Measurements from ENCODE around the gene CDC42BPG.

The CDC42BPG gene

DNA sequence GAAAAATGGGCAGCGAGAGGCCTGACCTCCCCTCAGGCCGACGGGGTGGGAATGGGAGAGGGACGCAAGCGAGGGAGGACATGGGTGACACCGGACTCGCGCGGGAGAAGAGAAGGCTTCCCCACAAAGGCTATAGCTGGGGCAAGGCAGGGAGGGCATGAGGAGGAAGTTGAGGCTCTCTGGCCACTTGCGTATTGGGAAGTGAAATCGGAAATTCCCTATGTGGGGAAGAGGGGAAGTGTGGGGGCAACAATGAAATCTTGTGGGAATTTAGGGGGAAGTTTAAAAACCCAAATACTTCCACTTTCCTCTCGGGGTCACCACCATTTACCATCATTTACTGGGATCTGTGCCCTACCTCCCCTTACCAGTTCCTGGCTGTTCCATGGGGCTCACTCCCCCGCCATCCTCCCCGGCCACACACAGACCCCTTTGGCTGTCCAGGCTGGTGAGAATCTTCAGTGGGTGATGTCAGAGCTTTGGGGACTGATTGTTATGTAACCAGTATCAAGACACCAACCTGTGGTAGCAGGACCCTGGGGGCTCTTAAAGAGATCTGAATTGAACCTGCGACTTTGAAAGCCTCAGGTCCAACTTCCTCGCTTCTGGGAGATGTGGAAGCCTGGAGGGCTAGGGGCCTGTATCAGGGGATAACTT is 34.9 kb upstream of the CDC42BPG start:
- DNase-seq = no peak

DNA sequence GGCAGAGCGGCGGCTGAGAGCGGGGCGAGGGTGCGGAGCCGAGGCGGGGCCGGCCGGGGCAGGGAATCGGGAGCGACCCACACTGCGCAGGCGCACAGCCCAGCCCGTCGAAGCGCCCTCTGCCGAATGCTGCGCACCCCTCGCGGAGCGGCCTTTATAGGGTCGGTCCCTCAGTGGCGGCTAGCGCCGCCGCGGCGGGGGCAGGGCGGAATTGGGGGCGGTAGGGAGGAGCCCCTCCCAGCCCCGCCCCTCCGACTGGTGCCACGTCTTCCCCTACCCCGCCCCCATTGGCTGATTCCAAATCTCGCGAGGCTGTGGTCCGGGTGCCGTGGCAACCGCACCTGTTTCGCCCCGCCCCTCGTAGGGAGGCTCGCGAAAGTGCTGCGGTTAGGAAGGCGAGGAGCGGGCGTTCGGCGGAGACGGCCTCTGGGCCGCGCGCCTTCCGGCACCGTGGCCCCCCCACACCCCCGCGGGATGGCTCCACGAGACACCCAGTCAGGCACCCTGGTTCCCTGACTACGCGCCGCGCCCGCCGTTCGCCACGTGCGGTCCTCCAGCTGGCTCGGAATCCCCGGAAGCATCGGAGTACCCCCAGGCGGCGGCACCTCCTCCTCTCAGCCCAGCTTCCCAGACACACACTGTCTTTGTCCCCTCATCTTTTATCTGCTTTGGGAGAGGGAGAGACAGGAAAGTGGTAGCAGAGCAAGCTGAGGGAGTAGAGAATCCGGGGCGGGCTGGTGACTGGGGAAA is 34.2 kb upstream of the CDC42BPG start, which contains the start of gene EHD1:
EHD1 (minus strand) TSS at position 128 of the 750 bp plus-strand sequence. CDS start 157 bp downstream, outside the sequence.
- DNase-seq = peak; percentile 93

DNA sequence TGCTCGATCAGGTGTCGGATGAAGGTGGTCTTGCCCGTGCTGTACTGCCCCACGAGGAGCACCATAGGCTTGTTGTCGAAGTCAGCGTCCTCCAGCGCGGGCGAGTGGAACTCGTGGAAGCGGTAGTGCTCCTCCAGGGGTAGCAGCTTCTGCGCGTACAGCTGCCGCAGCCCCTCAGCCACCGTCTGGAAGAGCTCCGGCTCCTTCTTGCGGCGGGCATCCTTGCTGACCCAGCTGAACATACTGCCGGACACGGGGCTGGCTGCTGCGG is 33.7 kb upstream of the CDC42BPG start:
- no peak for DNase-seq

DNA sequence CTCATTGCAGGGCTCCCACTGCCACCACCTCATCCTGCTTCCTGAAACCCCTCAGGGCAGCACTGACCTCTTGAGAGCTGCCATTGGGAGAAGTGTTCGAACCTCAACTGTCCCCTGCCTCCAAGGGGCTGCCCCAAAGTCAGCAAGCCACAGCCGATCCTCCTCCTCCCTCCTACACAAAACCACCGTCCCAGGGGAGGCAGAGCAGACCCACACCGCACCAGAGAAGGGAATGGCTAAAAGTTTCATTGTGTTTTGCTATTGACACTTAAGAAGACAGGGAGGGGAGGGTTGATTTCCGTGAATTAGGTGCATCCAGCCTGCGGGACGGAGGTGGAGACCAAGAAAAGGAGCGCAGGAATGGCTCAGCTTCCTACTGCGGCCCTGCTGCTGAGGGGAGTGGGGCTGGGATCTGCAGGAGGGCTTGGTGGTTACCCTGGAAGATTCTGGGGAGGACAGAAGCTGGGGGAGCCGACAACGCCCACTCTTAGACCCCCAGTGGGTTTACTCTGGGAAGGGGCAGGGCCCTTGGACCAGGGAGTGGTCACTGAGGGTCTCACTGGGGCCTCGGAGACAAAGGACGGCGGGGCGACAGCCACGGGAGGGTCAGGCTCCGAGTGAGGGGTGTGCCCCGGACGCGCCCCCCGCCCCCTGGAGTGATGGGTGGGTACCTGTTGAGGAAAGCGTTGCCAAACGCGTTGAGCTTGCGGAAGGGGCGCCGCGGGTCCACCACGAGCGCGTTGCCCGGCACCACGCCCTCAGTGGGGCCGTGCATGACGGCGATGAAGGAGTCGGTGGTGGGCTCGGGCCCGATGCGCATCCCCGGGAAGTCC is 33.2 kb upstream of the CDC42BPG start:
- DNase-seq = peak; percentile 31

DNA sequence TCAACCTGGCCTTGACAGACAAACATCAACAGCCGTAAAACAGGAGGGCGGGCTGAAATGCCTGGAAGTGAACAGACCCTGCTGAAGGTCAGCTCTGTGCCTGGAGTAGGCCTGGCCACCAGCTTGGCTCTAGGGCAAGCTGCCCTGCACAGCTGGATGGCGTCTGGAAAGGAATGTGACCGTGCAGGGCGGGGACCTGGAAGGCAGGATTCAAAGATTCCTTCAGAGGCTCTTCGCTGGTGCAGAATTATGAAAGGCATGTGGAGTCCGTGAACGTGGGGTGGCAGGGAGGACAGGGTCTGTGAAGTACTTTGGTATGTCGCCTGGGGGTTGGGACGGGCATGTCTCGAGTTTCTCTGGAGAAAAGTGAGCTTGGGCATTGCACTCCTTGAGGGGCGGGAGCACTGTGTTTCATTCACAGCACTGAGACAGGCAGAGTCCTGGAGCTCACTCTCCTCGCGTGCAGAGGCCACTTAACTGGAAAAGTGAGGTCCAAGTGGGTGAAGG is 32.4 kb upstream of the CDC42BPG start:
- no peak for DNase-seq

DNA sequence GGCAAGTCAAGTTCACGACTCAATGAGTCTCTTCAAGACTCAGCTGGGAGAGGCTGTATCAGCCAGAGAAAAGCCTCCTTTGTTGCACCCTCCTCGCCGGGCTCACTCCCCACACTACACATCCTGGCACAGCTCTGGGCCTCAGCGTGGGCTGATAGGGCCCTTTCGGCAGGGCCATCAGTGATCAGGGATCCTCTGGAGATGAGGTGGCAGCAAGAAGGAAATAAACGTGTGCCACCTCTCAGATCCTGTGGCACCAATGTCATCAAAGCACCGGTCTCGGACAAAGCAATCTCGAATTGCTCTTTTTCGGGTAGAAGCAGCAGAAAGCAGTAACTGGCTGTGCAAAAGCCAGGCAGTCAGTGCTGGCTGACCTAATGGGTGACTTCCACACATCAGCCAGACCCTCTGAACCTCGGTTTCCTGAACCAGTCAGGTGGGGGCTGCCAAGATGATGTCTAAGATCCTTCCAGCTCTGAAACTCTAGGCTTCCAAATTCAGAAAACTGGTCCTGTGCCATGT is 31.8 kb upstream of the CDC42BPG start:
- no peak for DNase-seq

DNA sequence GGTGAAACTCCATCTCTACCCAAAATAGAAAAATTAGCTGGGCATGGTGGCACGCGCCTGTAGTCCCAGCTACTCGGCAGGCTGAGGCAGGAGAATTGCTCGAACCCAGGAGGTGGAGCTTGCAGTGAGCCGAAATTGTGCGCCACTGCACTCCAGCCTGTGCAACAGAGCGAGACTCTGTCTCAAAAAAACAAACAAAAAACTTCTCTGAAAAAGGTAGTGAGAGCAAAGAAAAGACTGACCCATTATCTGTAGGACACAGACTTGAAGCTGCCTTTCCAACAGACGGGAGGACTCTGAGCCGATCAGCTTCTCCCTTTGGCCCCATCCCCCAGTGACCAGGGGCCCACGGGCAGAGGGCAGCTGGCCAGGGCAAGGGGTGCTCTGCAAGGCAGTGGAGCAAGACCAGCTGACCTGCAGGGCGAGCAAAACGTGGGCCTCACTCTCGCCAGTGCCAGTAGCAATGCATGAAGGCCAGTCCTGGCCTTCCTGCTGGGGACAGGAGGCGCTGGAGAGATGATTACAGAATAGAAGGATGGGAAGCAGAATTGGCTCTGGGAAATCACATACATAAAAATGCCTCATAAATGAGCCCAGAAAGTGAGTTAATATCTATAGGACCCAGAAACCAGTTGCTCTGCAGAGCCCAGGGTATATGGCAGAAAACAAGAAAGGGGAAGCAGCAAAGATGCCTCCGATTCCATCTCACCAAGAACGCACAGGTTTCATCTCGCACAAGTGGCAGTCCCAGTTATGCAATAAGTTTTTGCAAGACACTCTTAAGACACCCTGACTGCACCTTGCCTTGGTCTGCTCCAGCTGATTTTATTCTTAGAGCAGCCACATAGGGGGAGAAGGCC is 31.1 kb upstream of the CDC42BPG start:
- peak; percentile 91 for DNase-seq

DNA sequence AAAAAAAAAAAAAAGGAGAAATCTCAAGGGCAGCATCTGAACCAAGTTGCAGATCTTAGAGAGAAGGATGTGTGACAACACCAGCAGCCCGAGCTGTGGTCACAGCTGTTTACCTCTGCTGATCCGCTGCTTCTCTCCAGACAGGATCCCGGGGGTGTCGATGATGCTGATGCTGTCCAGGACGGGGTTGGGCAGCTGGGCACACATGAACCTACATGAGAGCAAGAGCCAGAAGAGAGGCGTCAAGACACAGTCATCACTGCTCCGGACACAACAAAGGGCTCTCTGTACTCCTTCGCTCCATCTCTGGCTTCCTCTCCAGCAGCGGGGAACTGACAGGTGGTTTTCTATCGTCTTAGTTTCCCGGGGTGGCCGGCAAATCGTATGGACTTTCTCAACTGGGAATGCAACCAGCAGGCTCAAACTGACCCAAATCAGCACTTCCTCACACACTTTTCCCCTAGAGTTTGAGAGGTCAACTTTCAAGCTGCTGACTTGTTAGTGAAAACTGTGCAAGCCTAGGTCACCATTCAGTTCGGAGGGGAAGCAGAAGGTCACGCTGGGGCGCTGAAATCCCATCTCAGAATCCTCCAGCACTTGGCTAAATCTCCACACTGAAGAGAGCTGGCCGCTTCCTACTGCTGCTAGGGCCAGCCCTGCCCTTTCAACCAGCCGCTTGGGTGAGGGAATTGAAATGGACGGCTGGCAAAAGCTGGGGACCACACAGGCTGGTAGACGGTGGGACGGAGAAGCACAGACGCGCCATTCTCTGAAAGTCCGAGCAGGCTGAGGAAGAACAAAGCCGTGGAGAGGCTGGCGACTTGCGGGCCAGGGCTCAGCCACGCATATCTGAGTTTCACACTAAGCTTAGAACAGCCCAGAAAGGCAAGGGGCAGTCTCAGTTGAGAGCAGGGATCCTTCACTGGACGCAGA is 30.1 kb upstream of the CDC42BPG start:
- no peak for DNase-seq

DNA sequence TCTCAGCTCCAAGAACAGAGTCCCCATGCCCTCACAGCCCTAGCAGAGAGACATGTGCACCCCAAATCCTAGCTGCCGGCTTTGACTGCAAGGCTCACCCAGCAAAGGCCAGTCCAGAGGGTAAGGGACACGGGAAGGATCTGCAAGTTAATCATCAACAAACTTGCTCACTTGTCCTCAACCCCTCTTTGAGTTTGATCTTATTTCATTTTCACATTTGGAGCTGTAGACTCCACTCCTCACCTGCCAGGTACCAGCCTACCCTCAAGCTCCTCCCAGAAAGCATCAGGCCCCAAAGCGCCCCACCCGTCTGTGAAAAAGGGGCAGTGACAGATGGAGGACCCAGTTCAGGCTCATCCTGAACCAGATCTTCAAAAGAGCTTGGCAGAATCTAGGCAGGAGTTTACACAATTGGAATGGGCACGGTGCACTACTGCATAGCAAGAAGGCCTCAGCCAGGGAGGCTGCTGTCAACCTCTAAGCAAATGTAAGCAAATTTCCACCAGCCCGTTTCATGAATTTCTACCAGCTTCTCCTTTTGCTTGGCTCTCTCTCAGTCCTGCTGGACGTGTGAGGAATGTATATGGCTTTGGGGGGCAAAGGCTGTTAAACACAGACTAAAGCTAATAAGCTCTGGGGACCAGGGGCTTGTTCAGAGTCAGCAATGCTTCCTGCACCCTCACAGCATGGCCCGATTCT is 28.5 kb upstream of the CDC42BPG start:
- DNase-seq = no peak

DNA sequence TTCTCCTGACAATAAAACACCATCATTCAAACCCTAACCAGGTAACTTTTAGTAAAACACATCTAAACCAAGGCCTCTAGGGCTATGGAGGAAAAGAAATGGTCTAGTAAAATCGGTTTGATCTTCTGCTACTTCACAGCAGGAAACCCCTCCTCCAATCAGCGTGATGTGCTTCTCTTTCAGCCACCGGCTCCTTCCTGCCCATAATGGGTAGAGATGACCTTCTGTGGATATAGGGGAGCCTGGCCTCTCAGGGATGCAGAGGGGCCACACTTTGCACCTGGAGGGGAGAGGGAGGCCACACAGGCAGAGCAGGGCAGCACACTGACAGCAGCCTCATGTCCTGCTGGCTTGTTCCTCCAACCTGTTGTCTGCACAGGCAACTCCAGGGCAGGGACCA is 27.0 kb upstream of the CDC42BPG start:
- no peak for DNase-seq

DNA sequence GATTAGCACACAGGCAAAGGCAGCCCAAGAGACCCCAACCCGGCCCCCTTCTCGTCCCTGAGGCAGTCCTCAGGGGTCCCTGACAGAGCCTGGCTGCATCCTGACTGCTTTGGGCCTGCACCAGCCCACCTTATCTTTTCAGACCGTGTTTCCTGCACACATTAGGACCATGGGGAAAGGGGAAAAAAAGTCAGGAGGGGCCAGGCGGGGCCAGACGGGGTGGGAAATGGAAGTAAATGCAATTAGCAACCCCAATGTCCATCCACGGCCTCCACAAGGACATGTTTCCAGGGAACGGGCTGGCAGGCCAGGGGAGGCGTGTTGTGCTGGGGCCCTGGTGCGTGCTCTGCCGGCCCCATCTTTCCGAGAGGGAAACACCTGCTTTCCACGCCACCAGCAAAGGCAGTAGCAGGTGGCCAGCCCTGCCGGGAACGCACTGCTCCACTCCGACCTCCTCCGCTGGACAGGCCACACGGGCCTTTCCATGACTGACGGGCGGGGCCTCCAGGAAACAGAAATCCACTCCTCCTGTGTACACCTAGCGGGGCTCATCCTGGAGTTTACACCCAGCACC is 26.5 kb upstream of the CDC42BPG start:
- no peak for DNase-seq

DNA sequence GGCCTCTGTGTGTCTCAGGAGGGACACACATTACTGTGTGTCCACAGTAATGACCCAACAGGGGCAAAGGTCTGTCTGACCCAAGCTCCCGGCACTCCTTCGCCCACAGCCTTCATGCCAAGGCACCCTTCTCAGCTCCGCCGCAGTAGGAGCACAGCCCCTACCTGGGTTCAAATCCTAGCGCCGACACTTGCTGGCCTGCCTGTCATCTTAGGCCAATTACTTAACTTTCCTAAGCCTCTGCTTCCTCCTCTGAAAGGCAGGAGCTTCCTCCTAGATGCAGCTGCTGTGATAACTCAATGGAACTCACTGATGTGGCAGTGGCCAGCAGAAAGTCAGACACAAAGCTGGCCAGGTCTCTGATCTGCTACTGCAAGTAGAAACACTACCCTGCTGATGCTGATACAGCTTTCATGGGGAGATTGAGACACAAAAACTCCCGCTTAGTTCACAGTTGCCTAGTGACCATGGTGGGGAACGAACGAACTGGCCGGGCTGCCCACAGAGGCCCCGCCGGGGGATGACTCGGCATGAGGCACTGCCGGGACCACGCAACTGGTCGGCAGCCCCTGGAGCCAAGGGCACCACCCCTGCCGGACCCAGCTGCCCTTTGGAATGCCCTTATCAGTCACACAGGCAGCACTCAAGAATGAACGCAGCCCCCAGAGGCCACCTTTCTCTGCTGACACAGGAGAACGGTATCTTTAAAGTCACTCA is 25.9 kb upstream of the CDC42BPG start:
- DNase-seq = peak; percentile 78

DNA sequence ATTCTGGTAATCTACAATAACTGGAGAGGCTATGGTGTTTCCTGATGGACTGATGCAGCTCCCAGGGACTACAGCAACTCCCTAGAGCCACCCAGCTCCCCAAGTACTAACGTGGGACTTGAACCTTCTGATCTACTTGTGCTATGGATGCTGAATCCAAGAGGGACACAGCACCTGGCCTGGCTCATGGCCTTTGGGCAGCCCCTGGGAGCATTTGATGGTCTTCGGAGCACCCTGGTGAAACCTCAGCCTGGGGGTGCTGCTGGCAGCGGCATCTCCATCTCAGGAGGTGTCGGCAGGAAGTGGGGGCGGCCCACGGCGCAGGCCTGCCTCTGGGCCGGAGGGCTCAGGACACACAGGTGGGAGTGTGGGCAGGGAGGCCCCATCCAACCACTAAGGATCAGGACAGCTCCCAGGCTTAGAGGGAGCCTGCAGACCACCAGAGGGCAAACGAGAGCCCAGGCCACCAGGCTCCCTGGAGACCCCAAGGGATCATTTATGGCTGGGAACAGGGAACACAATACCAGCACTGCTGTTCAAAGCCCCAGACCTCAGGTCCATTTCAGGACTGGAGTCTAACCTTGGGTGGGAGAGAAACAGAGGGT is 25.2 kb upstream of the CDC42BPG start:
- DNase-seq = no peak

DNA sequence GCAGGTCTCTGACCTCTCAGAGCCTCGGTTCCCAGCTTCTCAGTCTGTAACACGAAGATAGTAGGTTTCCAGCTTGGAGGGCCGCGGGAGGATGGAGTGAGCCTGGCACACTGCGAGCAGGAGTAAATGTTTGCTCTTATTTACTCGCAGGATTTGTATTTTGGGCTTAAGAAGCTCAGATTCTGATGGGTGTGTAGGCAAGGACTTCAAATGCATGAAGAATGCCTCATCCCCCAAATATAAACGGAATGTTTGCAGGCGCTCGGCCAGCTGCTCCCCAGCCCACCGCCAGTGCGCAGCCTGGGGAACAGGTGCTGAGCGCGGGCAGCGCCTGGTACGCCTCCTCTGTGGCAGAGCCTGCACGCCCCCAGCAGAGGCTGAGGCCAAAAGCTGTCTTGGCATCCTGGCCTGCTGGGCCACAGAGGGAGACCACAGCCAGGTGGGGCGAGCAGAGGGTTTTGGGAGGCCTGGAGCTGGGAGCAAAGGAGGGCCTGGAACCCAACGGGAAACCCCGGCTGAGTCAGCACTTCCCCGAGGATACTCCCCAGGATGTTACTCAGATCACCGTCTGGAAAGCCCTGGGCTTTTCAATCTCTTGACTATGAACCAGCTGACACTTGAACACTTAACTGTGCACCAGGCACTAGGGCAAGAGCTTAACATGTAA is 24.6 kb upstream of the CDC42BPG start:
- no peak for DNase-seq

DNA sequence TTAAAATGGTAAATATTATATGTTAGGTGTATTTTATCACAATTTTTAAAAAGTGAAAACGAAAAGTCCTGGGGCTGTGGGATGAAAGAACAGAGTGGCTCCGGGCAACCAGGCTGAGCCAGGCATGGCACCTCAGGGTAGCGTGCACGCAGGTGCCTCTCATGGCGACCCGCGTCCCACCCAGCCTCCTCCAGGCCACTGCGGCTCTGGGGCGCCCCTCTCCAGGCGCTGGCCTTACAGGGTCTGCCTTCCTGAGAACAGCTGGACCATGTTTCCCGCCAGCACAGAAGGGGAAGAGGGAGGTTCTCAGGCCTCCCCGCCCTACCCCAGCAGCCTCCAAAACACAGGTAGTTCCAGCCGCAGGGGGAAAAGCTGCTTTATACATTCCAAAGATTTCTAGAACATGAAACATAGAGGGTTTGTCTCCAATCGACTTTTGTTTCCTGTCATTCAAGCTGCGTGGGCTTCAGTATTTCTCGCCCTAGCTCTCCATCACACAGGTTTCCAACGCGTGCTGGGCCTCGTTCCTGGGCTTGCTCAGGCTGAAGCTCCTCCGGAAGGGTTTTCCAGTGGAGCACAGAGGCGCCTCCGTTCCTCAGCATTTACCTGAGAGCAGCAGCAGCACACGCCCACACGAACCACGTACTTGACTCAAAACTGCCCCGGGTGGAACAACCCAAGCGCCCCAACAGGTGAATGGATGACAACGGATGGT is 23.5 kb upstream of the CDC42BPG start:
- no peak for DNase-seq

DNA sequence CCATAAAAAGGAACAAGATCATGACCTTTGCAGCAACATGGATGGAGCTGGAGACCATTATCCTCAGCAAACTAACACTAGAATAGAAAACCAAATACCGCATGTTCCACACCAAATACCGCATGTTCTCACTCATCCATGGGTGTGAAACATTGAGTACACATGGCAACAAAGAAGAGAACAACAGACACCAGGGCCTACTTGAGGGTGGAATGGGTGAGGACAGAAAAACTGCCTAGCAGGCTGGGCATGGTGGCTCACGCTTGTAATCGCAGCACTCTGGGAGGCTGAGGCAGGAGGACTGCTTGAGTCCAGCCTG is 21.7 kb upstream of the CDC42BPG start:
- no peak for DNase-seq

DNA sequence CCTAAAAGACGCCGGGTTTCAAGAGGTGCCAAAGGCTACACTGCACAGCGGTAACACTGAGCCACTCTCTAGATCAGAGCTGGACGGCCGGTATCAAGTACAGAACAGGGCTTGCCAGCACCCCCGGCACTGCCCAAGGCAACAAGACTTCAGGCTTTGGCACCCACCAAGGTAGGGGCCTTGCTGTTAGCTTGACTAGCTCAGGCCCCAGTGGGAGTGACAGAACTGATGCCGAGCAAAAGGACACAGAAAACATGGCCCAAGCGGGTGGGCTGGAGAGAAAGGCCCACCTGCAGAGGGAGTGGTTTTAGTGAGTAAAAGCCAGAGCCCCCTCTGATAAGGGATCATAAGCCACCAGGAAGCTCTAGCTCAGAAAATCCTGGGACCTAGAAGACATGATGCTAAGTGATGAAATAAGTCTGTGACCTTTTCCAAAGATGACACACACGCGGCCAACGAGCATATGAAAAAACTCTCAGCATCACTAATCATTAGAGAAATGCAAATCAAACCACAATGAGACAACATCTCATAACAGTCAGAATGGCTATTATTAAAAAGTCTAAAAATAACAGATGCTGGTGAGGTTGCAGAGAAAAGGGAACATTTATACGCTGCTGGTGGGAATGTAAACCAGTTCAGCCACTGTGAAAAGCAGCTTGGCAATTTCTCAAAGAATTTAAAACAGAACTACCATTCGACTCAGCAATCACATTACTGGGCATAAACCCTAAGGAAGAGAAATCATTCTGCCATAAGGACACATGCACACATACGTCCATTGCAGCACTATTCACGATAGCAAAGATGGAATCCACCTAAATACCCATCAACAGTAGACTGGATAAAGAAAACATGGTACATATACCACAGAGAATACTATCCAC is 21.1 kb upstream of the CDC42BPG start:
- DNase-seq = no peak
